ENCODE results near the gene TXNRD1. TPM values are rescaled to one million over a fixed set of nuclear protein-coding genes. Genes with fewer than 3 reads are reported as not detected.
"Not testable (repeated sequence)": the region's sequence is repeated elsewhere in the genome, so short reads cannot be mapped to it uniquely, and the experiment has no call there.

The TXNRD1 gene
- total RNA-seq, 1 donor from 2014 or later: 102 TPM

DNA sequence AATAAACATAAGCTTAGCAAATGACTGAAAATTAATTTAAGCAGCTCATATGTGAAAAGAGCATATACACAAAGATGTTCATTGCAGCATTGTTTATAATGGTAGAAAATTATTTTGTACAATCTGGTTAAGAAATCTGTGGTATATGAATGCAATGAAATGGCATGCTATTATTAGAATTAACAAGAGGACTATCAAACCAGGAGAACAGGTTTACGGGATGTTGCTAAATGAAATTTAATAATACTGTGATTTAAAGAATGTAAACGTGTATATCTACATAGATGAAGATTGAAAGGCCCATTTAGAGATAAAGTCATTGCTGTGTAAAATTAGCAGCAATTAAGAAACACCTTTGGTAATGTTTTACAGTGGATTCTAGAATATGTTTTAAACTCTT lies 158.5 kb downstream of the TXNRD1 start:
- DNase-seq: no peak

DNA sequence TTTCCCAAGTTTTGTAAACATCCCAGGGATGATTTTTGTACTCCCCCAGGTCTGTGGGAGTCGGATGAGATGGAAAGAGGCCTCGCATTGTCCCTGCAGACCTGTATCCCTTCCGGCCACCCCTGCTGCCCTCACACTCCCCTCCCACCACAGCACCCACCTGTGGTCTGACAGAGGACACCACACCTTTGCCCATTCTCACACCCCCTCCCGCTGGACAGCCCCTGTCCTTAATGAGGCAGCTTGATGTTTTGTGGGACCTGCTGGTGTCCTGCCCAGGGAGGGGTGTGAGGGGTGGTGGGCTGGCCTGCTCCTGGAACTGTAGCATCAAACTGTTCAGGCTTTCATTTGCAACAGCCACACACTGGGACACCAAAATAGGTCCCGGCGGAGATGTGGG lies 159.2 kb downstream of the TXNRD1 start:
- DNase-seq: no peak

DNA sequence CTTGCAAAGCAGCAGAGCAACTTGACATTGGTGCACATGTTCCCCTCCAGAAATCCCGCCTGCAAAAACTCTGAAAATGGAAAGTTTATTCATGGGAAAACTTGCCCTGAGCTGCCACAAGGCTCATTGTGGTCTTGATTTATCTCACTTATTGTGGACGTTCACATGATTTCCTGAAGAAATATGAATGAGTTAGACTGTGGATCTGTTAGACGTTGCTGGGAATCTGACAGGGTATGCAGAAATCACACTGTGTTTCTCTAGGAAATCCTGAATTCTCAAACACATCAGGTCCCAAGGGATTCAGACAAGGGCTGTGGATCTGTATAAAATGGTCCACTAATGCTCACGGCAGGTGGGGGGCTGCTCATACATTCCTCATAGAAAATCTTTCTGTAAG lies 160.2 kb downstream of the TXNRD1 start:
- no peak for DNase-seq

DNA sequence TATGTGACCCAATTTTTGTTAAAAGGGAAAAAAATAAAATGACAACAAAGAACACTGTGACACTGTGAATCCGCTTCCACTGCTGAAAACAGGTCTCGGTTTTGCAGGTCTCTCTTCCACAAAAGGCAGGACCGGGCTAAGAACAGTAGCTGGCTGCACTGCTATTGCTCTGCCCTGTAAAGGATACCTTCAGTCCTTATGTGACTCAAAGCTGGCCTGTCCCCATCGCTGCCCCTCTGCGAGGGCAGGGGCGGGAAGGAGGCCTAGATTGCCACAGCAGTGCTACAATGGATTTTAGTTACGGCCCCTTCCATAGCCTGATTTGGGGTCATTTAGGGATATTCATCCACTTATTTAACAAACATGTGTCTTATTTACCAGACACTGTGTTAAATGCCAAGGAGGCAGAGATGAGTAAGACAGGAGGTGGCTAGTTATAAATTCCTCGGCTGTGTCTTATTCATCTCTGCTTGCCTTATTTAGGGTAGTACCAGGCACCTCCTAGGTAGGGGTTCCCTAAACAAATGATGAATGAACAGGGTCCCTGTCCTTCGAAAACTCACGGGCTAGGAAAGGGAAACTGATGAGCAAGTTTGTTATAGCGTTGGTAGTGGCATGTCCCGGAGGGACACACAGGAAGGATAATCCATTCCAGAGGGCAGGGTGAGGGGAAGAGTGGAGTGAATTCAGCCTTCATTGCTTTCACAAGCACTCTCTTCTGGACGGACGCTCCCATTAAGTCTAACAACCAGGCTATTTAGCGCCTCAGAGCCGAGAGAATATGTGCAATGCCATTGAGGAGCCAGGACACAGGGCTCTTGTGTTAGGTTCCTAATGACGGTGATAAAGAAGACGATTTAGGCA lies 161.3 kb downstream of the TXNRD1 start:
- DNase-seq: no peak

DNA sequence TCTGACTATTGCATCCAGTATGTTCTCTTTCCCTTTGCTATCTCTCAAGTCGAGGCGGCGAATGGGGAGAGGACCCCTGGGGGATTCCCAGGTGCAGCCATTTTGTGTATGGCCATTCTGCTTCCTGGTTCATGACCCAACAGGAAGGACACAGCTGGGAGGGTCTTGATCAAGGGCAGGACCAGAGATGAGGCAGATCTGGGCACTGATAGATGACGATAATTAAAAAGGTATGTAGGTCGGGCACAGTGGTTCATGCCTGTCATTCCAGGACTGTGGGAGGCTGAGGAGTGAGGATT lies 161.9 kb downstream of the TXNRD1 start:
- DNase-seq: no peak

DNA sequence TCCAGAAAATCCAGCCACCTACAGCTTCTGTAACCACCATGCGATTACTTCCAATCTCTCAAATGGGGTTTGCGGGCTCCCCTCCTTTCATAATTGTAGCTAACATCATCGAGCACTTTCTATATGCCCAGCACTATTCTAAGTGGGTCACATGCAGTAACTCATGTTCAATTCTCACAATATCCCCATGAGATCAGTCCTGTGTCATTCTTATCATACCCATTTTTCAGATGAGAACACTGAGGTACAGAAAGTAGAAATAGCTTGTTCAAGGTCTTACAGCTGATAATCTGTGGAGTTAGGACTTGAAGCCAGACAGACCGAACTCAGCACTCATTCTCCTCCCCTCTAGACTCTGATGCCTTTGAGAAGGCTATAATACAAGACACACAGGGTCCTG lies 162.8 kb downstream of the TXNRD1 start:
- DNase-seq: no peak

DNA sequence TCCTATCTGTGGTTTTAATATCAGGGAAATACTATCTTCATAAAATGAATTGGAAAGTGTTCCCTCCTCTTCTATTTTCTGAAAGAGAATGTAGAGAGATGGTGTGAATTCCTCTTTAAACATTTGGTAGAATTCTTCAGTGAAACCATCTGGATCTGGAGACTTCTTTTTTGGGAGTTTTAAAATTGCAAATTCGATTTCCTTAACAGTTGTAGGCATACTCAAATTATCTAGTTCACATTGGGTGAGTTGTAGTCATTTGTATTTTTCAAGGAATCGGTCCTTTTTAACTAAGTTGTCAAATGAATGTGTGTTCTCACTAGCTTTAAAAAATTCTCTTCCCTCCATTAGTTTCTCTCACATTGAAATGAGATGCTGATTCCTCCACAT lies 165.8 kb downstream of the TXNRD1 start:
- no peak for DNase-seq

DNA sequence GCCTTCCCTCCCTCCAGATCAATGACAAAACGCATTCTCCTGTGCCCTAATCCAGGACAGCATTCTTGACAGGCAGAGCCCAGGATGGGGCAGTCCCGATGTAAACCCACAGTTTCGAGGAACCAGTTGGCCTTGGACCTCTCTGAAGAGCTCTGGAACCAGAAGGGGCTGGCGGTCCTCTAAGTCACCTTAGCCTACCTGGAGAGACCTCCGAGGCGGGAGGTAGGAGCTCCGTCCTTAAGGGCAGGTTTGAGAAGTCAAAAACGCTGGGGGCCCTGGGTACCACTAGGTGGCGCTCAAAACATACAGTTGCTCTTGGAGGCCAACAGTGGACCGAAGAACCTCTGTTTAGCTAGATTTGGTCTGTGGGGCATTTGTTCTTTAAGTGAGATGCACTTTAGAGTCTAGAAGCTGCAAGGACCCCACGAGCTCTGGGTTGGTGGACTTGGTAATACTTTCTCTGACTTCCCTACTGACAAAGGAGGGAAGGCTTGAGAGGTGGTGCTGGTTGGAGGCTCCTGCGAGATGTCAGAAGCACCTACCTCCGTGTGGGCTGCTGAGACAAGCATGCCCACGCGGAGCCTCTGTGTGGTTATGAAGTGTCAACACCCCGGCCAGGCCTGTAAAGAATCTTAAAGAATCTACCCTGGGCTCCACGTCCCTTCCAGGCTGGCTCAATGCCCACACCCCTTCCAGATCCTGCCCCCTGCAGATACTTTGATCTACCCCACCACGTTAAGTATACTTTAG lies 166.3 kb downstream of the TXNRD1 start:
- DNase-seq: peak; percentile 56

DNA sequence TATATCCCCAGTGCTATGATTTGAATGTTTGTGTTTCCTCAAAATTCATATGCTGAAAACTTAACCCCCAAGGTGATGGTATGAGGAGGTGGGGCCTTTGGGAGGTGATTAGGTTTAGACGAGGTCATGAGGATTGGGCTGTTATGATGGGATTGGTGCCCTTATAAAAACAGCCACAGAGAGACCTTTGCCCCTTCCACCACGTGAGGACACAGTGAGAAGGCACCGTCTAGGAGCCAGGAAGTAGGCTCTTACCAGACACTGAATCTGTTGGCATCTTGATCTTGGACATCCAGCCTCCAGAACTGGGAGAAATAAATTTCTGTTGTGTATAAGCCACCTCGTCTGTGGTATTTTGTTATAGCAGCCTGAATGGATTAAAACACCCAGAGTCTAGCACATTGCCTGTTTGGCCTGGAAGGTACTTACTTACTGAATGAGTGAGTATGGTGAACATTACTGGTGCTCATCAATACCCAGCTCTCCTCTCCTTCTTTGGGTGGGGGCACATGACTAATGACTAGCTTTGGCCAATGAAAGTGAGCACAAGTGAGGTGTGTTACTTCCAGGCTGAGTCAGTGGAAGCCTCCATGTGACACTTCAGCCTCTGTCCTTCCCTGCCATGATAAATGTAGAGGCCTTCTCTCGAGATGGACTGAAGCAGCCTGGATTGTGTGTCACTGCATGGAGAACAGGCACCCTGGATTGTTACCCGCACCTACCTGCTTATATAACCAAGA lies 168.7 kb downstream of the TXNRD1 start:
- DNase-seq: no peak

DNA sequence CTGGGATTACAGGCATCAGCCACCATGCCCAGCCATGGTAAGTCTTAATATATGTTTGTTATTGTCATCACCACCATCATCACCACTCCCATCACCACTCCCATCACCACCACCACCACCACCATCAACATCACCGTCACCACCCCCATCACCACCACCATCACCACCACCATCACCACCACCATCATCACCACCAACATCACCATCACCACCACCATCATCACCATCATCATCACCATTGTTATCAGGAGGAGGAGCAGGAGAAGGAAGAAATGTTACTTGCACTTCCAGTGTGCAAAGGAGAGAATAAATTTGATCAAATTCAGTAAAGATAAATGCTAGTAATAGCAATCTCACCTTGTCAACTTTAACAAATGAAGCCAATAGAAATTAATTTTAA lies 169.9 kb downstream of the TXNRD1 start:
- DNase-seq: no peak

DNA sequence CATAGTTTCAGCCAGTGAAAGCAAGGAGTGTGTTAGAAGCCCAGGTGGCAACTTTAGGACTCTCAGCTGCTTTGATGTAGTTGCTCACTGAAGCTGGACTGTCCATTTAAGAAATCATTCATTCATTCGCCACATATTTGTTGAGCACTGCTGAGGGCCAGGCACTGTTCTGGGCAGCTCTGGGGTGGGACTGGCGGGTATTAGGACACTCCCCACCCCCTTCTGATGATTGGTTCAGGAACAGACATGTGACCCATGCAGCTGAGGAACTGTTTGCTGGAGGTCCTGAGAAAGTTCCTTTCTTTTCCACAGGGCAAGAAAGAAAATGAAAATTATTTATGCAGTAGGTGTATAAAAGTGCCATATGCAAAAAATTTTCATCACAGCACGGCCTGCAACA lies 170.9 kb downstream of the TXNRD1 start:
- no peak for DNase-seq

DNA sequence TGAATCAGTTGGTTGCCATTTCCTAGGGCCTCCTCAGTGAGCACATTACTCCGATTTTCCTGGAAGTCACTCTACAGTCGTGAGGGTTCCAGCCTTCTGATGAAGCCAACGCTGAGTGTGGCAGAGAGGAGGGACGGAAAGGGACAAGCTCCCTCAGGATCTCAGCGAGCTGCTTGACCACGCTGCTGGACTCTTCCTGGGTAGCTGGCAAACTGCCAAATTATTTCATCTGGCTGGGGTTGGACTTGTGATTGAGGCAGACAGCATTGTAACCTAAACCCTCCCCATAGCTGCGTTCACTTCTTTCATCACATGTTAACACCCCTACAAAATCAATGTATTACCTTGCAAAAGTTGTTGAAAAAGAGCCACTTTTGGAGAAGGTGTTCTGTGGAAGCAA lies 171.6 kb downstream of the TXNRD1 start:
- no peak for DNase-seq

DNA sequence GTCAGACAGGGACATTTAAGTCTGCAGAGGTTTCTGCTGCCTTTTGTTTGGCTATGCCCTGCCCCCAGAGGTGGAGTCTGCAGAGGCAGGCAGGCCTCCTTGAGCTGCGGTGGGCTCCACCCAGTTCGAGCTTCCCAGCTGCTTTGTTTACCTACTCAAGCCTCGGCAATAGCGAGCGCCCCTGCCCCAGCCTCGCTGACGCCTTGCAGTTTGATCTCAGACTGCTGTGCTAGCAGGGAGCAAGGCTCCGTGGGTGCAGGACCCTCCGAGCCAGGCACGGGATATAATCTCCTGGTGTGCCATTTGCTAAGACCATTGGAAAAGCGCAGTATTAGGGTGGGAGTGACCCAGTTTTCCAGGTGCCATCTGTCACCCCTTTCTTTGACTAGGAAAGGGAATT lies 178.5 kb downstream of the TXNRD1 start:
- not testable (repeated sequence) for DNase-seq

Other genes with a start within 250 kb of the TXNRD1 start
- gene TDG, start 249.9 kb upstream of the TXNRD1 start, total RNA-seq: 61.1 TPM
- 13.9 TPM for gene GLT8D2, start 165.6 kb upstream of the TXNRD1 start, total RNA-seq
- 84.4 TPM for gene HCFC2, start 151.2 kb upstream of the TXNRD1 start, total RNA-seq
- gene NFYB, start 77.6 kb upstream of the TXNRD1 start, total RNA-seq: 48.0 TPM
- gene EID3, start 88.0 kb downstream of the TXNRD1 start, total RNA-seq: 5.5 TPM
- gene CHST11, start 241.2 kb downstream of the TXNRD1 start, total RNA-seq: 29.0 TPM

Measured in occipital lobe (tissue), 2 donors.